ENCODE data around the gene KCTD15.
A peak's percentile ranks its signal among the peaks of the same experiment; 100 is the strongest.

Gene KCTD15

DNA sequence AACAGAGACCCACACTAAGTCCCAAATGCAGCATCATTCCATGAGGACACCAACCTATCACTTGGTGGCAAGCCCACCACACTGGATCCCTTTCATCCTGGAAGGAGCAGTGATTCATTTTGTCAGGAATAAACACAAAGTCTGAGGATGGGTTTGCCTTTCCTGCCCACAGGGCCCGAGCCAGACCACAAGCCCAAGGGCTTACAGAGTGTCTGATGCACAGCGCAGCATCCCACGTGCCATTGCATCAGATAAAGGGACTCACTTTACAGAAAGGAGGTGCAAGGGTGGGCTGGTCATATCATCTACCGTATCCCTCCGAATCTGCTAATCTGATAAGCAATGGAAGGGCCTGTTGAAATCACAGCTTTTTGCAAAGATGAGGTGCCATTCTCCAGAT, 12.2 kb upstream of the KCTD15 start:
- TF ChIP-seq, protein P1, sequence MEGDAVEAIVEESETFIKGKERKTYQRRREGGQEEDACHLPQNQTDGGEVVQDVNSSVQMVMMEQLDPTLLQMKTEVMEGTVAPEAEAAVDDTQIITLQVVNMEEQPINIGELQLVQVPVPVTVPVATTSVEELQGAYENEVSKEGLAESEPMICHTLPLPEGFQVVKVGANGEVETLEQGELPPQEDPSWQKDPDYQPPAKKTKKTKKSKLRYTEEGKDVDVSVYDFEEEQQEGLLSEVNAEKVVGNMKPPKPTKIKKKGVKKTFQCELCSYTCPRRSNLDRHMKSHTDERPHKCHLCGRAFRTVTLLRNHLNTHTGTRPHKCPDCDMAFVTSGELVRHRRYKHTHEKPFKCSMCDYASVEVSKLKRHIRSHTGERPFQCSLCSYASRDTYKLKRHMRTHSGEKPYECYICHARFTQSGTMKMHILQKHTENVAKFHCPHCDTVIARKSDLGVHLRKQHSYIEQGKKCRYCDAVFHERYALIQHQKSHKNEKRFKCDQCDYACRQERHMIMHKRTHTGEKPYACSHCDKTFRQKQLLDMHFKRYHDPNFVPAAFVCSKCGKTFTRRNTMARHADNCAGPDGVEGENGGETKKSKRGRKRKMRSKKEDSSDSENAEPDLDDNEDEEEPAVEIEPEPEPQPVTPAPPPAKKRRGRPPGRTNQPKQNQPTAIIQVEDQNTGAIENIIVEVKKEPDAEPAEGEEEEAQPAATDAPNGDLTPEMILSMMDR (conservative IDR thresholded peaks at IDR 0.05) = no peak
- H3K27ac ChIP-seq = no peak overlapping the region

DNA sequence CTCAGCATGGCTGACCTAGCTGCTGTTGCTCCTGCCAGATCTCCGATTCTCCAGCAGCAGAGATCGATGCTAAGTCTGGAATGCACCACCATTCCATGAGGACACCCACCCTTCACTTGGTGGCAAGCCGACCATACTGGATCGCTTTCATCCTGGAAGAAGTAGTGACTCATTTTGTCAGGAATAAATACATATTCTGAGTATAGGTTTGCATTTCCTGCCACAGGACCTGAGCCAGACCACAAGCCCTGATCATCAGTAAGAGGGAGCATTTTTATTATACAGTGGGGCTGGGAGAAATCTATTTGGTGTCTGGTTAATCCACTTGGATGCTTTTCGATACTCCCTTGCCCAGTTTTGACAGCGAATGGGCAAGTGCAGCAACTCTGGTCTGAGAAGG, 10.9 kb upstream of the KCTD15 start:
- TF ChIP-seq, protein P1 (conservative IDR thresholded peaks at IDR 0.05) = no peak
- no peak for TF ChIP-seq ZFX (IDR thresholded peaks at IDR 0.05)
- H3K27ac ChIP-seq = no peak overlapping the region

- H3K27ac ChIP-seq = no peak overlapping the region
- no peak for TF ChIP-seq ZFX (IDR thresholded peaks at IDR 0.05)
- TF ChIP-seq, protein P1 (conservative IDR thresholded peaks at IDR 0.05) = no peak
Observed at GRCh38 chr19:33788676-33789075, 8.0 kb upstream of the KCTD15 start.

GRCh38 chr19:33789344-33789743, 7.3 kb upstream of the KCTD15 start:
- TF ChIP-seq, protein P1 (conservative IDR thresholded peaks at IDR 0.05) = no peak
- TF ChIP-seq ZFX (IDR thresholded peaks at IDR 0.05) = no peak
- H3K27ac ChIP-seq = no peak overlapping the region

DNA sequence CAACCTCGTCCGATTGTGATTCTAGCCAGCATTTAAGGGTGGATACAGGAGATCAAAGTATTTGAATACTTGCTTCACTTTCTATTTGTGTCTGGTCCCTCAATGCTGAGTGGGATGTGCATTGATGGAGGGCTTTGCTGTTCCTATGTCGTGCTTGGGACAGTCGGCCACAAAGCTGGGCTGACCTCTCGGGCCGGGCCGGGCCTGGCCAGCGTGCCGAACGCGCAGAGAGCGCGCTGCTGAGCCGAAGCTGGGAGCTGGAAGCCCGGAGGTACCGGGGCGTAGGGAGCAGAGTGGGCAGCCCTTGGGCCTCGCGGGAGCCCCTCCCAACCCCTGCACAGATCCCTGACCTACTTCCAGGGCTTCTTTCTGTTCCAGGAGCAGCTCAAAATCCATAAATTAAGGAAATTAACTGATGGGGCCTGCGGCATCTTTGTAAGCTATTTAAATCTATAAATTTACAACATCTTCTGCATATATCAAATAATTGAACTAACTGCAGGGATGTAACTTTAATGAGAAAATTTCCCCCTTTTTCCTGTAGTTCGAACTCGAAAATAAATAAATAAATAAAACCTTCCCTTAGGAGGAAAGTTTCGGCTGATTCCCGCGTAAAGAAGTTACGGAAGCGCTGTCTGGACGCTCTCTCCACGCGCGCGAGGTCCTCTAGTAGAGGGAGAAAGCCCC, 1.8 kb upstream of the KCTD15 start:
- TF ChIP-seq, protein P1 (conservative IDR thresholded peaks at IDR 0.05) = no peak
- no peak for TF ChIP-seq ZFX (IDR thresholded peaks at IDR 0.05)
- peak overlapping the region; percentile 95 for H3K27ac ChIP-seq

DNA sequence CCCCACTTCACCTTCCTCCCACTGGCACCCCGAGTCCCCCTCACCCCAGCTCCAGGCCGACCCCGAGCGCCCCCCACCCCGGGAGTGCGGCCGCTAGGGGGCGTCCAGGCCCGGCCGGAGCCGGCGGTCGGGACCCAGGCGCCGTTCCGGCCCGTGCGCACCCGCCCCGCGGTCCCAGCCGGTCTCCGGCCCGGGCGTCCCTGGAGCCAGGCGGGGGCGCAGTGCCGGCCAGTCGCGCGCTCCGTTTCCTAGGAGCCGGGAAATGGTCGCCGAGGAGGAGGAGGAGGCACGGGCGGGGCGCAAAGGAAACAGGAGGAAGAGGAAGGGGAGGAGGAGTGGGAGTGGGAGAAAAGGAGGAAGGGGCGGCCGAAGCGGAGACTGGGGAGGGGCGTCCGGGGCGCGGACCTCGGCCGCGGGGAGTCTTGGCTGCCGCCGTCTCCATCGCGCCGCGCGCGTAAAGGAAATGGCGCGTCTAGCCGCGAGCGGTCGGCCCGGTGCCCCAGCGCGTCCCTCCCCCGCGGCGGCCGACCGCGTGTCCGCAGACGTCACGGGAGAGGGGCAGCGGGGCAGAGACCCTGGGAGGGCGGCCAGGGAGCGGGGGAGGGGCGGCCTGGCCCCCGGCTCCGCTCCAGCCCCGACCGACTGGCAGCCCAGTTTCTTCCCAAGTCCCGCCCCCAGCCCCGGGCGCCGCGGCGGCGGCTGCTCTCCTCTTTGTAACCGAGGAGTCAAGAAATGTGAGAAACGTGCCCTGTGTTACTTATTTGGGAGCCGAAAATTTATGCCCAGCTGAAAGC, 1.1 kb upstream of the KCTD15 start:
- TF ChIP-seq ZFX (IDR thresholded peaks at IDR 0.05) = no peak
- TF ChIP-seq, protein P1 (conservative IDR thresholded peaks at IDR 0.05) = peak; percentile 99
- H3K27ac ChIP-seq = peak overlapping the region; percentile 95

All from C4-2B (cell line).